ENCODE measurements around the gene NRCAM.

- TF ChIP-seq CTCF (IDR thresholded peaks at IDR 0.05) (no peak), EZH2 (IDR thresholded peaks at IDR 0.05; ENCODE audit: borderline replicate concordance, insufficient read depth, low read depth, low read length, poor library complexity, severe bottlenecking) (no peak)
Measured at GRCh38 chr7:108464743-108465142, 8.5 kb upstream of the NRCAM start.

Measured in B cell (primary cell).